Natural killer cell treated with Interleukin-12 subunit alpha and Interleukin-12 subunit beta and Interleukin-15 and Interleukin-18, amount 100 ng/mL, for 72 hours (primary cell): ENCODE results near the gene CCND1. TPM values are rescaled to one million over a fixed set of nuclear protein-coding genes. Genes with fewer than 3 reads are reported as not detected.

Source experiments
- ATAC-seq, 2 donors: fragments of 150-1000 bp; cut with Tn5 transposase in 1 of 2; sonication (Bioruptor Pico), chemical (Tn5 transposase) in 1 of 2; 2 replicates each; pipeline ENCODE4 v1.10.0; 2021
- DNase-seq: peaks from one replicate; pipeline ENCODE4 v3.0.0; 2022; ENCODE audit warnings: low spot score
- H3K27ac Mint-ChIP-seq, 2 donors: 1 replicate in 1 of 2; 2 replicates in 1 of 2; pipeline ENCODE4 v1.8.0; 2022; ENCODE audit warnings: mixed read lengths in 2 of 2, mild to moderate bottlenecking in 1 of 2, moderate library complexity in 1 of 2
- H3K27me3 Mint-ChIP-seq, 2 donors: 1 replicate in 1 of 2; 2 replicates in 1 of 2; pipeline ENCODE4 v1.8.0; 2022; ENCODE audit warnings: mixed read lengths in 2 of 2
- H3K36me3 Mint-ChIP-seq: one replicate; pipeline ENCODE4 v1.8.0; 2022; ENCODE audit warnings: mixed read lengths
- H3K4me1 Mint-ChIP-seq, 2 donors: 1 replicate in 1 of 2; 2 replicates in 1 of 2; pipeline ENCODE4 v1.8.0; 2022; ENCODE audit warnings: low read depth in 2 of 2, mixed read lengths in 2 of 2, mild to moderate bottlenecking in 1 of 2
- H3K4me3 Mint-ChIP-seq: one replicate; pipeline ENCODE4 v1.8.0; 2022; ENCODE audit warnings: mixed read lengths
- H3K9me3 Mint-ChIP-seq: 2 replicates; pipeline ENCODE4 v1.8.0; 2022; ENCODE audit warnings: mixed read lengths
- total RNA-seq, 2 donors: library from RNA; stranded (reverse); gene quantifications; one replicate each; pipeline ENCODE4 v1.2.3, GENCODE V29; 2022

Gene CCND1
- total RNA-seq, 2 donors from 2014 or later: 0.67 TPM; not detected in 1

GRCh38 chr11:69648679-69649575, 8.0 kb downstream of the CCND1 start:
- Mint-ChIP-seq H3K27ac (no peak overlapping the region), H3K27me3 (no peaks in the 10 kb centered on the region), H3K4me3 (no peak overlapping the region), H3K4me1 (no peaks in the 10 kb centered on the region), H3K36me3 (no peaks in the 10 kb centered on the region), H3K9me3 (no peaks in the 10 kb centered on the region)
- DNase-seq (peak; percentile 41), ATAC-seq (no peak)

- Mint-ChIP-seq H3K4me1 (no peaks in the 10 kb centered on the region), H3K9me3 (no peaks in the 10 kb centered on the region), H3K27ac (no peak overlapping the region), H3K4me3 (no peak overlapping the region), H3K36me3 (no peaks in the 10 kb centered on the region), H3K27me3 (no peaks in the 10 kb centered on the region)
- ATAC-seq: no peak
- no peak for DNase-seq
These were observed 8.6 kb downstream of the CCND1 start for GRCh38 chr11:69649576-69649900.

- Mint-ChIP-seq H3K4me3 (no peak overlapping the region), H3K36me3 (no peaks in the 10 kb centered on the region), H3K27me3 (no peaks in the 10 kb centered on the region), H3K9me3 (no peaks in the 10 kb centered on the region), H3K4me1 (no peaks in the 10 kb centered on the region), H3K27ac (no peak overlapping the region)
- ATAC-seq (no peak), DNase-seq (peak; percentile 32)
These were observed 9.3 kb downstream of the CCND1 start for GRCh38 chr11:69650081-69650831.

GRCh38 chr11:69650832-69651344, 9.9 kb downstream of the CCND1 start:
- H3K9me3 Mint-ChIP-seq: no peaks in the 10 kb centered on the region
- H3K27ac Mint-ChIP-seq: no peak overlapping the region
- no peaks in the 10 kb centered on the region for H3K4me1 Mint-ChIP-seq
- ATAC-seq: no peak
- no peaks in the 10 kb centered on the region for H3K36me3 Mint-ChIP-seq
- peak; percentile 47 for DNase-seq
- H3K4me3 Mint-ChIP-seq: no peak overlapping the region
- no peaks in the 10 kb centered on the region for H3K27me3 Mint-ChIP-seq

GRCh38 chr11:69651834-69652620, 11.1 kb downstream of the CCND1 start:
- DNase-seq: no peak
- Mint-ChIP-seq H3K27ac (no peak overlapping the region), H3K4me1 (no peaks in the 10 kb centered on the region), H3K4me3 (no peak overlapping the region), H3K27me3 (no peaks in the 10 kb centered on the region), H3K9me3 (no peaks in the 10 kb centered on the region), H3K36me3 (no peaks in the 10 kb centered on the region)
- no peak for ATAC-seq

GRCh38 chr11:69652999-69653398, 12.0 kb downstream of the CCND1 start:
- Mint-ChIP-seq H3K36me3 (no peaks in the 10 kb centered on the region), H3K4me1 (no peaks in the 10 kb centered on the region), H3K9me3 (no peaks in the 10 kb centered on the region), H3K4me3 (no peak overlapping the region), H3K27ac (no peak overlapping the region), H3K27me3 (no peaks in the 10 kb centered on the region)
- ATAC-seq (no peak), DNase-seq (peak; percentile 39)

- H3K36me3 Mint-ChIP-seq: no peaks in the 10 kb centered on the region
- ATAC-seq: no peak
- no peak overlapping the region for H3K27ac Mint-ChIP-seq
- H3K9me3 Mint-ChIP-seq: no peaks in the 10 kb centered on the region
- H3K4me3 Mint-ChIP-seq: no peak overlapping the region
- no peaks in the 10 kb centered on the region for H3K4me1 Mint-ChIP-seq
- DNase-seq: peak; percentile 54
- no peaks in the 10 kb centered on the region for H3K27me3 Mint-ChIP-seq
These were observed 12.5 kb downstream of the CCND1 start for GRCh38 chr11:69653406-69653960.

GRCh38 chr11:69654001-69654659, 13.2 kb downstream of the CCND1 start:
- no peak overlapping the region for H3K27ac Mint-ChIP-seq
- ATAC-seq: no peak
- no peaks in the 10 kb centered on the region for H3K27me3 Mint-ChIP-seq
- no peaks in the 10 kb centered on the region for H3K36me3 Mint-ChIP-seq
- H3K4me1 Mint-ChIP-seq: no peaks in the 10 kb centered on the region
- no peaks in the 10 kb centered on the region for H3K9me3 Mint-ChIP-seq
- peak; percentile 58 for DNase-seq
- H3K4me3 Mint-ChIP-seq: no peak overlapping the region

- no peak for ATAC-seq
- Mint-ChIP-seq H3K36me3 (no peaks in the 10 kb centered on the region), H3K27ac (no peak overlapping the region), H3K27me3 (no peaks in the 10 kb centered on the region), H3K4me1 (no peaks in the 10 kb centered on the region), H3K4me3 (no peak overlapping the region), H3K9me3 (no peaks in the 10 kb centered on the region)
- peak; percentile 49 for DNase-seq
These were observed 13.9 kb downstream of the CCND1 start for GRCh38 chr11:69654660-69655478.

GRCh38 chr11:69655479-69656428, 14.8 kb downstream of the CCND1 start:
- Mint-ChIP-seq H3K4me1 (no peaks in the 10 kb centered on the region), H3K36me3 (no peaks in the 10 kb centered on the region), H3K9me3 (no peaks in the 10 kb centered on the region), H3K4me3 (no peak overlapping the region), H3K27ac (no peak overlapping the region), H3K27me3 (no peaks in the 10 kb centered on the region)
- ATAC-seq: no peak
- peak; percentile 35 for DNase-seq

- no peaks in the 10 kb centered on the region for H3K4me1 Mint-ChIP-seq
- H3K36me3 Mint-ChIP-seq: no peaks in the 10 kb centered on the region
- no peak overlapping the region for H3K4me3 Mint-ChIP-seq
- ATAC-seq: no peak
- H3K9me3 Mint-ChIP-seq: no peaks in the 10 kb centered on the region
- no peaks in the 10 kb centered on the region for H3K27me3 Mint-ChIP-seq
- peak; percentile 26 for DNase-seq
- H3K27ac Mint-ChIP-seq: no peak overlapping the region
These were observed 15.8 kb downstream of the CCND1 start for GRCh38 chr11:69656536-69657455.
